Gastroesophageal sphincter (tissue), 3 donors: ENCODE results near the gene IL1RAPL2.

Experiments used
- CTCF ChIP-seq, 4 experiments: fragments of 200-600 bp in 2 of 4; fragments of 450-650 bp in 2 of 4; sonication (generic) in 1 of 4; IDR thresholded peaks; one replicate each; pipeline ENCODE4 v1.5.1; 2017 to 2019; ENCODE audit warnings: antibody characterized with exemption in 4 of 4, mild to moderate bottlenecking in 2 of 4, moderate library complexity in 2 of 4
- POLR2A ChIP-seq, 2 donors: fragments of 450-650 bp; IDR thresholded peaks; one replicate each; pipeline ENCODE4 v1.6.1; 2017; ENCODE audit warnings: antibody characterized with exemption in 2 of 2, mild to moderate bottlenecking in 2 of 2, moderate library complexity in 1 of 2

GRCh38 chrX:105302246-105302645, 736.2 kb downstream of the IL1RAPL2 start:
- TF ChIP-seq CTCF (IDR thresholded peaks at IDR 0.05) (no peak), POLR2A (IDR thresholded peaks at IDR 0.05) (no peak)
